ENCODE measurements around the gene PCDHB11. TPM values are rescaled to one million over a fixed set of nuclear protein-coding genes. Genes with fewer than 3 reads are reported as not detected.
"Not testable (repeated sequence)": the region's sequence is repeated elsewhere in the genome, so short reads cannot be mapped to it uniquely, and the experiment has no call there.

Gene PCDHB11
- total and polyA plus RNA-seq, 9 of the 15 experiments (the other 6 are each of a cell fraction or from before 2014, with no cell fraction given) = not detected

- not testable (repeated sequence) for DNase-seq (ENCODE audit: extremely low read depth in 1 of 4, low spot score in 3 of 4)
- intact Hi-C loops (cut with micrococcal nuclease) = loop anchor here (10.0 kb wide), 1 partner anchor 109 kb away; the partner anchor contains the start of gene TAF7
Observed at GRCh38 chr5:141215504-141215903, 16.1 kb downstream of the PCDHB11 start.

GRCh38 chr5:141216035-141216434 lies 16.6 kb downstream of the PCDHB11 start:
- H3K4me1 ChIP-seq (replicated peaks in 1 of 2; ENCODE audit: control insufficient read depth in 2 of 2, insufficient read depth in 2 of 2, low read length in 2 of 2); H4K20me1 ChIP-seq (replicated peaks; ENCODE audit: control insufficient read depth, insufficient read depth, low read length); H3K9ac ChIP-seq (ENCODE audit: insufficient read depth in 1 of 2, low read depth in 2 of 2, low read length in 2 of 2); H3K79me2 ChIP-seq (ENCODE audit: control insufficient read depth, insufficient read depth, low read length); DNase-seq (ENCODE audit: extremely low read depth in 1 of 4, low spot score in 3 of 4); H3K27me3 ChIP-seq (ENCODE audit: control insufficient read depth in 2 of 2, insufficient read depth in 2 of 2, low read length in 2 of 2); BruUV-seq (replicated peaks); H3K4me2 ChIP-seq (ENCODE audit: insufficient read depth, low read length); H3K27ac ChIP-seq (ENCODE audit: extremely low read depth, low read depth, low read length); FAIRE-seq; ATAC-seq; POLR2A ChIA-PET; H3K36me3 ChIP-seq (ENCODE audit: control insufficient read depth, insufficient read depth, low read length); CTCF ChIA-PET (ENCODE audit: low intra/inter-chr PET ratio); H3K9me3 ChIP-seq (replicated peaks; ENCODE audit: control insufficient read depth, insufficient read depth, low read depth, low read length); H3K4me3 ChIP-seq; H2AFZ ChIP-seq (ENCODE audit: low read depth, low read length); H3K9me1 ChIP-seq (ENCODE audit: control insufficient read depth, insufficient read depth, low read length): not testable (repeated sequence)
- WGBS (ENCODE audit: insufficient coverage, low coverage, missing lambda C conversion rate) = 4% methylated on average over 11 of the region's 26 CpGs
- intact Hi-C loops (cut with micrococcal nuclease) (loop anchor here (10.0 kb wide), 1 partner anchor 109 kb away; the partner anchor contains the start of gene TAF7), in situ Hi-C loops (cut with MboI) (loop anchor here (25.0 kb wide), 1 partner anchor 921 kb away; no protein-coding TSS in a partner anchor)

More at GRCh38 chr5:141215504-141215903, 16.1 kb downstream of the PCDHB11 start:
- BruUV-seq (replicated peaks); H2AFZ ChIP-seq (ENCODE audit: low read depth, low read length); H3K9me3 ChIP-seq (replicated peaks; ENCODE audit: control insufficient read depth, insufficient read depth, low read depth, low read length); H3K79me2 ChIP-seq (ENCODE audit: control insufficient read depth, insufficient read depth, low read length); H4K20me1 ChIP-seq (replicated peaks; ENCODE audit: control insufficient read depth, insufficient read depth, low read length); POLR2A ChIA-PET; FAIRE-seq; H3K27me3 ChIP-seq (ENCODE audit: control insufficient read depth in 2 of 2, insufficient read depth in 2 of 2, low read length in 2 of 2); H3K4me1 ChIP-seq (replicated peaks in 1 of 2; ENCODE audit: control insufficient read depth in 2 of 2, insufficient read depth in 2 of 2, low read length in 2 of 2); H3K4me3 ChIP-seq; H3K27ac ChIP-seq (ENCODE audit: extremely low read depth, low read depth, low read length); CTCF ChIA-PET (ENCODE audit: low intra/inter-chr PET ratio); H3K9me1 ChIP-seq (ENCODE audit: control insufficient read depth, insufficient read depth, low read length); H3K4me2 ChIP-seq (ENCODE audit: insufficient read depth, low read length); H3K36me3 ChIP-seq (ENCODE audit: control insufficient read depth, insufficient read depth, low read length); H3K9ac ChIP-seq (ENCODE audit: insufficient read depth in 1 of 2, low read depth in 2 of 2, low read length in 2 of 2); ATAC-seq: not testable (repeated sequence)
- in situ Hi-C loops (cut with MboI) = loop anchor here (25.0 kb wide), 1 partner anchor 922 kb away; no protein-coding TSS in a partner anchor
- WGBS (ENCODE audit: insufficient coverage, low coverage, missing lambda C conversion rate) = 6% methylated on average over 28 of the region's 40 CpGs
